COLO829 (cell line): Measurements from ENCODE around the gene FBLN7.

Experiments used
- DNase-seq: peaks from one replicate; pipeline ENCODE4 v3.0.0; 2012; ENCODE audit warnings: low spot score

FBLN7 gene

DNA sequence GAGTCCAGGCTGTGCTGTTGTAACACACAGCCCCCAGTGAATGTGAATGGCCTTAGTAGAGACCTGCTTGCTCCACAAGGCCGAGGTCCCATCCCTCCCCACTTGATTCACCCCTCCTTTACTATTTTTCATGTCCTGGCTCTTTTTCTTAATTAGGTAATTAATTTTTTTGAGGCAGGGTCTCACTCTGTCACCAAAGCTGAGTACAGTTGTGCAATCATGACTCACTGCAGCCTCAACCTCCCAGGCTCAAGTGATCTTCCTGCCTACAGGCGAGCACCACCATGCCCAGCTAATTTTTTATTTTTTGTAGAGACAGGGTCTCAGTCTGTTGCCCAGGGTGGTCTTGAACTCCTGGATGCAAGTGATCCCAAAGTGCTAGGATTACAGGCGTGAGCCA, 19.3 kb downstream of the FBLN7 start:
- no peak for DNase-seq

DNA sequence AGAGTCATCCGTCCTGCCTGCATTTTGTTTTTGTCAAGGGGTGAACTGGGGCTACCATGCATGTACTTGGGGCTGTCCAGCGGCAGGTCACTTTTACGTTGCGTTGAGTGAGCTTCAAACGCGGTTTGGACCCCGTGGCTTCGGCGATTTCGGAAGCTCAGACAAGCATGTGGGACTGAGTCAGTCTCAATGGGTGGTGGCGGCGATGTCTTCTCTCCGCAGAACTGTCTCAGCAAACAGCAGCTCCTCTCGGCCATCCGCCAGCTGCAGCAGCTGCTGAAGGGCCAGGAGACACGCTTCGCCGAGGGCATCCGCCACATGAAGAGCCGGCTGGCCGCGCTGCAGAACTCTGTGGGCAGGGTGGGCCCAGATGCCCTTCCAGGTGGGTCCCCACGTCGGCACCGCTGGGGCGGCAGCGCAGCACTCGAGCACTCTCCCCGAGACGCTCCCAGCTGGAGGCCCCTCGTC, 21.3 kb downstream of the FBLN7 start:
- DNase-seq: no peak

DNA sequence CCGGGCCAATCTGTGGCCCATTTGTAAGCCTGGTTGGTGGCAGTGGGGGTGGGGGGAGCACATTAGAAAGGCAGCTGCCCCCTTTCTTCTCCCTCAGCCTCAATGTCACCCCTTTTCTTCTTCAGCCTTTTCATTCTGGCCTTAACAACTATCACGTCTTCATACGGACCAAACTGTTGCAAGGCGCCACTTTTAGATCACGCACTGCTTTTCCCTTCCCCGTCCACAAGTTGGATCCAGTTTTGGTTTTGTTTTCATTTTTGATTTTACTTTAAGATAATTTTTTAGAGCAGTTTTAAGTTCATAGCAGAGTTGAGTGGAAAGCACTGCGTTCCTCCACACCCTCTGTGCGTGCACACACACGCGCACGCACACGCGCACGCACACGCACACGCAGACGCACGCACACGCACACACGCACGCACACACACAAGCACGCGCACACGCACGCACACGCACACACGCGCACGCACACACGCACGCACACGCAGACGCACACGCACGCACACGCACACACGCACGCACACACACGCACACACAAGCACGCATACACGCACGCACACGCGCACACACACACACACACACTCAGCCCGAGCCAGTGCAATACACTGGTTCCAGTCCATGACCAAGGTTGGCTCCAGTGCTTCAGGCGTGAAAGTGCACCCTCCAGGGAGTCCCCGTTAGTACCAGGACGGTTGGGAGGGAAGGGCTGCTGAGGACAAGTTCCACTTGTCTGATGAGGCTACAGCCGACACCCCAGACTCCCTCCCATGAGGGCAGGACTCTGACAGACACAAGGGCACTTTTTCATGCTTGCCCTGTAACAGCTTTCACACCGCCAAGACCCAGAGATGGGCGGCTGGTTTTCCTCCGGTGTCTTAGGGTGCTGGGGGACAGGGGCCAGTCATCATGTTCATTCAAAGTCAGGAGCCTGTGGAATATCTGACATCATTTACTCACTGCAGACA, 22.4 kb downstream of the FBLN7 start:
- no peak for DNase-seq

DNA sequence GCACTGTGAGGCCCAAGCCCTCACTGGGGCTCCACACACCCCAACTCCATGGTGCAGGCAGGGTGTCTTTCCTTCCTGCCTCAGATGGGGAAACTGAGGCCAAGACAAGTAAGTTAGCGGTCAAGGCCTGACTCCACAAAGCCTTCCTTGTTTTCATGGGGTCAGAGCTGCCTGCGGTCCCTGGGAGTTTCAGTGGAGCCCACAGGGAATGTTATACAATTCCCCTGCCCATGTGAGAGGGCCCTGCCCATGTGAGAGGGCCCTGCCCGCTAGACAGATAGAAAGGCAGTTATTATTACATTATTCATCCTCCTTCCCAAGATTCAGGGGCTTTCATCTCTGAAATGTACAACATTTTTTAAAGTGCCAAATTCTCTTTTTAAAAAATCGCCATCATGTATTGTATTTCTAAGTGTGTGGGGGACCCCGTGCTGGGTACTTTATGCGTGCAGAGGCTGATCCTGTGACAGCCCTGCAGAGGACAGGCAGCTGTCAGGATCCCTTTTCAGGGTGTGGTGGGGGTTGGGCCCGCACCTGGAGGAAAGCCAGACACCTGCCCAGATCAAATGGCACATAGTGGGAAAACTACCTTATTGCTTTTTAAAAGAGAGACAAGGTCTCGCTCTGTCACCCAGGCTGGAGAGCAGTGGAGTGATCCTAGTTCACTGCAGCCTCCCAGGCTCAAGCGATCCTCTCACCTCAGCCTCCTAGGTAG, 23.4 kb downstream of the FBLN7 start:
- no peak for DNase-seq

DNA sequence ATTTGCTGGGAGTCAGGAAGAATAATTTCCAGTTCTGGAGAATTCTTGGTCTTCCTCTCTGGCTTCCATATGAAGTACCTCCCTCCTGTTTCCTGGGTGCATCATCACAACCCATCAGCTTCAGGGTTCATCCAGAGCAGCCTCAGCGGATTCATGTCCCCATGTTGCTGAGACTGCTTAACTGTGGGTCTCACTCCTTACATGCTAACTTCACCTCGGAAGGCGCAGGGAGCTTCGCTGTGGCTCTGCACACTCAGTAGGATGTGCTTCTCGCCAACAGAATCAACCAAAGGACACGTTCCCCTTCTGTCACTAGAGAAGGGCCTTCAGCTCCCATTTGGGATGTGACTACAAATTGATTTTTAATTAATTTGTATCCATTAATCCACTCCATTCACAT, 24.2 kb downstream of the FBLN7 start:
- no peak for DNase-seq

DNA sequence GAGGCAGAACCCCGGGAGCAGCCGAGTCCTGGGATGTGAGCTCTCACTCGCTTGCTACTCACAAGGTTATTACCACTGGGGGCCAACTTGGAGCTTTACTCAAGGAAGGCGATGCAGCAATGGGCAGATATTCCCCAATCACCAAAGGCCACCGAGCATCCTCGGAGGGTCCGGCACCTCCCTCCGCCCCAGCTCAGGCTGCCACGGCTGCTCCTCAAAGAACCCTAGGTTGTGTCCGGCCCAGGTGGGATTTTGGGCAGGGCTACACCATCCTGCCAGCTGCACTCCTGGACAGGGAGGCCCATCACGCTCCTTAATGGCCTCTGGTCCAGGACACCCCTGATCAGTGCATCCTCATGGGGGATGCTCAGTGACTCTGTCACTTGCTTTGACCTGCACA, 24.8 kb downstream of the FBLN7 start:
- no peak for DNase-seq

DNA sequence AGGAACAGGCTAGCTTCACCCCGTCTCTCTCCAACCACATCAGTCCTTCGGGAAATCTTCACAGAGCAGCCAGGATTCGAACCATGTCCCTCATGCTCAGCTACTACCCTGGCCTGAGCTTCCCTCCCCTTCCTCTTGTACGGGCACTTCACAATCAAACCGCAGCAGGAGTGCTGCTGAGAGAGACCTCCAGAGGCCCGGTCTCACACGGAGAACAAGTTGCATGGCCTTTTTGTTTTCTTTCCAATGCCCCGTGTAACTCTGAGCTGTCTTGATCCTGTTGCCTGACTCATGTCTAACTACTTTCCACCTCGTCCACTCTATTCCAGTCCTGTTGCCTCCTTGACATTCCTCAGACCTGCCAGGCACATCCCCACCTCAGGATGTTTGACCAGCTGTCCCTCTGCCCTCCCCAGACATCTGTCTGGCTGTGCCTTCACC, 25.4 kb downstream of the FBLN7 start:
- DNase-seq: no peak

DNA sequence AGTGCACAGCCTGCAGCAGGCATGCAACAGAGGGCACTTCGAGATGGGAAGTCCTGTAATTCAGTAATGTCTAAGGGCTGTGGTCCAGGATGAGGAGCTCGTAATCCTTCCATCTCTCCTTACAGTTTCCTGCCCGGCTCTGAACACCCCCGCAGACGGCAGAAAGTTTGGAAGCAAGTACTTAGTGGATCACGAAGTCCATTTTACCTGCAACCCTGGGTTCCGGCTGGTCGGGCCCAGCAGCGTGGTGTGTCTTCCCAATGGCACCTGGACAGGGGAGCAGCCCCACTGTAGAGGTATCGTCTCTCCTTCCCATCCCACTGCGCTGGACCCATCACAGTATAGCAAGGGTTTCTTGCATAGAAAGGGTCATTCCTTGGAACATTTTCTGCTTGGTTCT, 26.7 kb downstream of the FBLN7 start:
- no peak for DNase-seq

DNA sequence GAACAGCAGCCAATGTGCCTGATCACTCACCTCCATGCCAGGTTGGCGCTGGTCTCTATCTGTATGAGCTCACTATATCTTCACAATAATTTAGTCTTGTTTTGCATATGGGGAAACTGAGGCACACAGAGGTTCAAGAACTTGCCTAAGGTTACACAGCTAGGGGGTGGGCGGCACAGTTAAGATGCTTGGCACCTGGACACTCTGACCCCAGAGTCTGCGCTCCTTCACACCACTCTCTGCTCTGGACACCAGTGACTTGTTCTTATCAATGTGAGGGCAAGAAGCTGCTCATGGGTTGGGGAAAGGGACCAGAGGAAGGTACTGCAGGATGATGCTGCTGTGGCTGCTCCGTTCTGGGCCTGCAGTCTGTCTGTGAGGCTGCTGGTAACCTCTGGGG, 27.1 kb downstream of the FBLN7 start:
- no peak for DNase-seq

DNA sequence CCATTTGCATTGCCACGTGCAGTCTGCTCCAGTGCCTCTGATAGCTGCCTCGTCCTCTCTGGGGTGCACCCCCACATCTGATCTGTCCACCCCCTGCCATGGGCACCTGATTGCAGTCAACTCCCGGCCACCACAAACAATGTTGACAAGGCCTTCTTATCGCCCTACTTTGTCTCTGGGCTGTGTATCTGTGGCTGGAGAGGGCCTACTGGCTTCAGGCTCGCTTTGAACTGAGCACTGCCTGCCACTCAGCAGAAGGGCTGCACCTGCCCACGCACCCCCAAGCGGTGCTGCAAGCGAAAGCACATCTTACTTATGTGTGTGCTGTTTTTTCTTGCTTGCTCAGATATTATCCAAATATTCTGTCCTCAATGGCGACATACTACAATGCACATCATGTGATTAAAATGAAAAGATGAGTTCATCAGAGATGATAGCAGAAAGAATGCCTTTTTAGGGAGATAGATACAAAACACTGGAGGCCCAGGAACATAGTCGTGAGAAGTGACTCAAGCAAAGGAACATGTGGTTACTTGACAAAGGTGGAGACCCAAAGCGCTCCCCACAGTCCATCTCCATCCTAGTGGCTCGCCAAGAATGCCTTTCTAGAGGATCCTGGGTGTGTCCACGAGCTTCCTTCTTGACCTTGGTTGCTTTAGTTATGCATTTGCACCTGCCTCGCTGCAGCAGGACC, 28.8 kb downstream of the FBLN7 start:
- DNase-seq: no peak

DNA sequence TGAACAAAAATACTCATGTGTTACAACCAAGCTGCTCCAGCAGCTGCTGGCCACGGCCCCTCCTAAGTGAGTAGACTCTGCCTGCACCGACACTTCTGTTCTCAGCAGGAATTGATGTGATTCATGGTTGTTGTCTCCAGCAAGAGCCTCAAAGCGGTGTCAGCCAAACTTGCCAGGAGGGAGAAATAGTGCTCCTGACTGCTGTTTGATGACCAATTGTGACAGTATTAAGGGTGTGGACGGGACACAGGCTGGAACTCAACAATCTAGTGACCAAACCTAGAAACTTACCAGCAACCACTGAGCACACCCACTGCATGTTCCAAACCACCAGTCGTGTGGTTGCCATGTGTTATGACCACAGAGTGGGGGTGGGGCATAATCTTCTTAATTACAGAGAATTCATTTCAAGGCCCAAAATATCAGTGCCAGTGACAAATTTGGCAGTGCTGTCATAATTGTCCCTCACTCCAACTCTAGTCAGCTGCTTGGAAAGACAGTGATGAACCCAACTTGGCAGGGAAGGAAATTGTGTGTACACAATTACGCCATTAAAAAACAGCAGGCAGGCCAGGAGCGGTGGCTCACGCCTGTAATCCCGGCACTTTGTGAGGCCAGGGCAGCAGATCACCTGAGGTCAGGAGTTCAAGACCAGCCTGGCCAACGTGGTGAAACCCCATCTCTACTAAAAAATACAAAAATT, 30.4 kb downstream of the FBLN7 start:
- no peak for DNase-seq

DNA sequence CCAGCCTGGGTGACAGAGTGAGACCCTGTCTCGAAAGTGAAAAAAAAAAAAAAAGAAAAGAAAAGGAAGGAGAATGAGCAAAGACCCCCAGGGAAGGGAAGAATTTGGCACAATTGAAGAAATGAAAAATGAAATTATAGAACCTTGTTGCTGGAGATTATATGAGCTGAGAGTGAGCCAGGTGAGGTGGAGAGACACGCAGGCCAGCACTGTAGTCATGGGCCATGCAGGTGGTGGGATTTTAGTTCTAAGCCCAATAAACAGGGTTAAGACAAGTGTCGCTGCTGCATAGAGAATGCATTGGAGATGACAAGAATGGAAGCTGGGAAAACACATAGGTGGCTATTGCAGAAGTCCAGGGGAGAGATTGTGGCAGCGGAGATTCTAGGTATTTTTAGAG, 32.3 kb downstream of the FBLN7 start:
- no peak for DNase-seq

DNA sequence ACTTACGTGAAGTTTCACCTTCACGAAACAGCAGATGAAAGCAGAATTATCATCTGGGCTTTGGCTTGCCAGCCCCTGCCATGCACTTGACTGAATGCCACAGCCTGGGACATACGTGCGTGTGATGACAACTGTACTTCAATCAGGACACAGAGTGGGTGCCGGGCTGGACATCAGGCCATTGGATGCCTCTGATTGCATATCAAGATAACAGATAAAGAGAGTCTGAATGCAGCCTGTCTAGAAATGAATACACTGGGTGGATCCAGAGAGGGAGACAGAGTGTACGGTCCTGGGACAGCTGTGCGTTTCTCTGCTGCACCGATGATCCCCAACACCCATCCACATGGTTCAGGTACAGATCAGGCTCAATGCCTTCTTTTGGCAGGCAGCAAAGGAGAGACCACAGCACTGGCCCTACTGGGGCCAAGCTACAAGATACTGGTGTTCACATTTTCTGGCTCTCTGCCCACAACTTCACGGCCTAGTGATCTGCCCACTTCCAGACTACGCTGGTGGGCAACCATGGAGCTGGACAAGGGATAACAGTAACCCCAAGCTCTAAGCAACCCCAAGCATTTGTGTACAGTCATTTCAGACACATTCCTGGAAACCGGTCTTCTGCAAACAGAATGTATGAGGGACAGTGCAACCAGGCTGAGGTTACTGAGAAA, 35.6 kb downstream of the FBLN7 start:
- DNase-seq: no peak

DNA sequence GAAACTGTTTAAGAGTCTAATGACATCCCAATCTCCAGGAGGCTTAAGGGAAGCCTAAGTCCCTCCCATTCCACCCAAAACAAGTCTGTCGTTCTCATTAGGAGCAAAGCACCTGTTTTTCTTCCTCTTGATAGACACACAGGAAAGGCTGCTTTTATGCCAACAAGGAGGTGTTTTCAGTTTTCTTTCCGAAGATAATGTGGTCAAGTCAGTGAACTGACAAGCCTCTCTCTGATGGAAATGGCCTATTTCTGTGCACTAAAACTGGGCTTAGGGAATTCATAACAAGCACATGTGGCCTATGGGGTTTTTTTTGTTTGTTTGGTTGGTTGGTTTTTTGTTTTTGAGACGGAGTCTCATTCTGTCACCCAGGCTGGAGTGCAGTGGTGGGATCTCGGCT, 36.2 kb downstream of the FBLN7 start:
- no peak for DNase-seq

DNA sequence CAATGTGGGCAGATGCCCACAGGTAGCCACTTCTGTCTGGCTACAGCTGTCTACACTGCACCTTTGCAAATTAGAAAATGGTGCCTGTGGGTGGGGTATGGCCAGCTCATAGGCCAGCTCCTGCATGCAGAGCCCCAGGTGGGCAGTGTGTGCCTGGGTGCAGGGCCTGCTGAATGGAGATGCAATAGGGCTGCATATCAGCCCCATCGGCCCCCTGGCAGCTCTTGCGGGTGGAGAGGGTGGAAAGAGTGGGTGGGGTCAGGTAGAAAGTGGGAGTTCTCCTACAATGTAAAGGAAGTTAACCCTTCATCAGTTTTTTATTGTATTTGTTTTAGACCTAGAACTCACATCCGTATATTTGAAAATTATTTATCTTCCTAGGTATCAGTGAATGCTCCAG, 37.1 kb downstream of the FBLN7 start:
- DNase-seq: no peak

DNA sequence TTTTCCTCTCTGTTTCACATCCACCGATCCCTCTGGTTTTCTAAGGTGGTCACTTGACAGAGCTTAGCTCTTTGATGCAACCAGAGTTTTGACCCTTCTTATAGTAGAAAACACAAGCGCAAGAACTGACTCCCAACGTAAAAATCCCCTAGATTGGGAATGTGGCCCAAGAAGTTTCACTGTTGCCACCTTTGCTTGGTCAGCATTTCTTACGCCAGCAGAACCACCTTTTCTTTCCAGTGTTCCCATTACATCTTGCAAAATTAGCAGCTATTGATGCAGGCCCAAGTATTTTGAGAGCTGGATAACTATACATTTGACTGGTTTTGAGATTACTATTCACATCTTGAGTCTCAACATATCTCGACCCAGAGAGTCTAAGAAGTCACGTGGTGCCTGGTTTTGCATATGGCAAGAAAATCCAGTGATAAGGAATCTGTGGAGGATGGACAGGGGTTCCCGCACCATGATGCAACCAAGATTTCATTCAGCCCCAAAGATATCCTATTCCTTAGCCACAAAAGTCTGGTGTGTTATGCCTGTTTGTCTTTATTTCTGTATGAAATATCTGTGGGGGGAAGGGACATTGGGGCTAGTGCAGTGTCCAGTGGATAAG, 37.9 kb downstream of the FBLN7 start:
- DNase-seq: no peak

DNA sequence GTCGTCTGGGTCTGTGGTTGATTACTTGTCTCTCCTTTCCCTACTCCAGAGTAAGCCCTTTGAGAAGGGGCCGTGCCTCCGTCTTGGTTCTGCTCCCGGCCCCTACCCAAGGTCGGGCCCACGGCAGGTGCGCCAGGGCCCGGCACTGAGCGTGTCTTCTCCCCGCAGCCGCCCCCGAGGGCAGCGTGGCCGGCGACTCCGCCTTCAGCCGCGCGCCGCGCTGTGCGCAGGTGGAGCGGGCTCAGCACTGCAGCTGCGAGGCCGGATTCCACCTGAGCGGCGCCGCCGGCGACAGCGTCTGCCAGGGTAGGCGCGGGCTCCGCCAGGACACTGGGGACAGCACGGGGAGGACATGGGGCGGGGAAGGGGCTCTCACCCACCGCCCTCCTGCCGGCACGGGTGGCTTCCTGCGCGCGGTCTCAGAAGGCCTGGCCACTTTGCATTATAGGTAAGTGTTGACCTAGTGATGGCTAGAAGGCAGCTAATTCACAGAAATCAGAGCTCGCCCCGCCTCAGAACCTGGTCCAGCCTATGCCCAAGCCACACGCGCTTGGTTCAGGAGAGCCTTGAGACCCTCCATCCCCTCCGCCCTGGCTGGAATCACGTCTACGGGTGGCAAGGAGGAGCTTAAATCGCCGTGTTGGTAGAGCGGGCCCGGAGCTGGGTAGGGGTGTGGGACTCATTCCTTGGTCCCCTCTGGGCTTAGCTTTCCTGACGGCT, 43.5 kb downstream of the FBLN7 start:
- no peak for DNase-seq

DNA sequence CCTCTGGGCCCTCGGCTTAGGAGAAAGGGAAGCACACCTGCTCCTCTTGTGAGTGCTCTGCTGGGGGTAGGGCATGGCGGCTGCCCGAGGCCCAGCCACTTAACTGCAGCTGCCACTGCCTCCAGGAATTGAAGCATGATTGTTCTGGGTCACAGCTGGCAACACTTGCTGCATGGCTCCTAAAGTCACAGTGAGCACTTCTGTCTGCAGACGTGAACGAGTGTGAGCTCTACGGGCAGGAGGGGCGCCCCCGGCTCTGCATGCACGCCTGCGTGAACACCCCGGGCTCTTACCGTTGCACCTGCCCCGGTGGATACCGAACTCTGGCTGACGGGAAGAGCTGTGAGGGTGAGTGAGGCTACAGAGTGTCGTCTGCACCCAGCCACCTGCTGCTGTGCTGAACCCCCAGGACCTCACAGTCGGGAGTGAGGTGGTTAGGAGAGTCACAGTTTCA, 44.4 kb downstream of the FBLN7 start:
- no peak for DNase-seq

DNA sequence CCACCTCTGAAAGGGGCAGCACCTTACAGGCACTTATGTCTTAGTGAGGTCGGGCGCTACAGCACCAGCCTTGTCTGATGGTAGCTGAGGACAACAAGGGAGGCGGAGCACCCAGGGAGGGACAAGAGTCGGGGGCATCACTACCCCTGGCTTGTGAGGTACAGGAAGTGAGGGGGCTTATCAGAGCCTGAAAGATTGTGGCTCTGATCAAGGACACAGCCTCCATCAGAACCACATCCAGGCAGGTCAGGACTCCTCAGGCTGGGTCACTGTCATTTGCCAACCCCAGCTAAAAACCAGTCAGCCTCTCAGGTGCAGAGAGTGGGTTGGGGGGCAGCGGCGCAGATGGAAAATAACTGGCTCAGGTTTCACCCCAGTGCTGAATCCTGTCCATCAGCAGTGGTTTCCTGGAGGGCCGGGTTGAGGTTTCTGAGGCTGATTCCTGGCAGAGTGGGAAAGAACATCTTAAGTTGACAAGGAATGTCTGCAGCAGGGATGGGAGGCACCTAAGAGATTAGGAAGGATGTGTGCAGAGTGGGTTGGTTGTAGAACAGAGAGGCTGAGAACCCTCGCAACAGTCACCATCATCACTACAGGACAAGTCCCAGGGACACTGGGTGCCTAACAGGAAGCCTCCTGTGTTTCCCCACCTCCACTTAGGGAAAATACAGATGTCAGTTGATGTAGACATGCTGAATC, 45.3 kb downstream of the FBLN7 start:
- no peak for DNase-seq

DNA sequence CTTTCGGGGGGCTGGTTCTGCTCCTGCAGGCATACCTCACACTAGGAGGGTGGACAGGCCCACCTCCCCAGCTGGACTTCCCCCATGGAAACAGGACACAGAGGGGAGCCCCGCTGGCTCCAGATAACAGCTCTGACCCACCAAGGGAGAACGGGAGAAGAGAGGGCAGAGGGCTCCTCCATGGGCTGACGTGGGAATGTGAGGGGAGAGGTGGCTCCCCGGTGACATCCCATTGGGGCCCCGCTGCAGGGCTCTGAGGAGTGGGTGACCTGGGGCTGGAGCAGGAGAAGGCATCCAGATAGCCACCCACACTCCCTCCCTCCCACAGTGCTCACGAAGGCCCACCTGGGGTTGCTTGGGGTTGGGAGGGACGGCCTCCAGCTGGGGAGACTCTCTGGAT, 45.9 kb downstream of the FBLN7 start:
- no peak for DNase-seq
